Activated CD8-positive, alpha-beta memory T cell treated with anti-CD3 and anti-CD28 coated beads for 36 hours (primary cell): ENCODE data around the gene TRAPPC2. TPM values are rescaled to one million over a fixed set of nuclear protein-coding genes. Genes with fewer than 3 reads are reported as not detected.

Experiments
- total RNA-seq, 2 experiments: library from RNA; stranded (reverse); gene quantifications; one replicate each; pipeline ENCODE4 v1.2.3, GENCODE V29; 2021

TRAPPC2 gene
- total RNA-seq, 2 experiments from 2014 or later, result 15.0 to 17.0 TPM

Other genes with a start within 250 kb of the TRAPPC2 start
- 1 to 10 TPM; 1.1 to 1.4 TPM for gene EGFL6, start 165.0 kb downstream of the TRAPPC2 start, total RNA-seq
- gene TCEANC, start 81.5 kb downstream of the TRAPPC2 start, total RNA-seq, result 1 to 10 TPM; 1.2 to 1.6 TPM
- 10 to 100 TPM; 26.6 to 29.6 TPM for gene RAB9A, start 45.5 kb downstream of the TRAPPC2 start, total RNA-seq
- 10 to 100 TPM; 22.9 to 25.3 TPM for gene OFD1, start 128 bp upstream of the TRAPPC2 start, total RNA-seq
- not detected for gene GPM6B, start 82.5 kb upstream of the TRAPPC2 start, total RNA-seq